Caco-2 (cell line): Measurements from ENCODE around the gene OR9Q1. TPM values are rescaled to one million over a fixed set of nuclear protein-coding genes. Genes with fewer than 3 reads are reported as not detected.

Experiments
- BruUV-seq: library from RNA; stranded (reverse); fragments of 400-500 nt; replicated peaks from 2 replicates; lab custom pipeline; 2021; lab: Mats Ljungman, UMichigan
- CTCF ChIA-PET: fragments of 300-600 bp; sonication (Branson Sonifier 250); formaldehyde crosslinking; loops from one replicate; lab custom pipeline; 2022; ENCODE audit warnings: antibody characterized with exemption; lab: Charles Lee
- POLR2A ChIA-PET: fragments of 300-600 bp; sonication (Branson Sonifier 250); formaldehyde crosslinking; loops from one replicate; lab custom pipeline; 2022; ENCODE audit warnings: antibody characterized with exemption; lab: Charles Lee
- DNase-seq, 2 experiments: peaks; one replicate each; pipeline versions ENCODE4 v3.0.0 to v3.0.0-alpha.2; 2020 to 2022
- H3K27me3 ChIP-seq: replicated peaks from 2 replicates; pipeline ENCODE4 v1.6.0; 2011; ENCODE audit warnings: low read length; ENCODE audit not compliant: control insufficient read depth, insufficient read depth
- H3K36me3 ChIP-seq: 2 replicates; pipeline ENCODE4 v1.5.1; 2011; ENCODE audit warnings: low read length; ENCODE audit not compliant: control insufficient read depth, insufficient read depth
- H3K4me1 ChIP-seq: fragments of 250-450 bp; sonication (Bioruptor Pico); 2 replicates; pipeline ENCODE4 v1.5.1; 2020; ENCODE audit warnings: mild to moderate bottlenecking
- H3K4me3 ChIP-seq: 2 replicates; pipeline ENCODE4 v1.5.1; 2011; ENCODE audit warnings: low read depth, mild to moderate bottlenecking, control low read depth, low read length
- H3K9me3 ChIP-seq: fragments of 250-450 bp; sonication (Bioruptor Pico); 2 replicates; pipeline ENCODE4 v1.5.1; 2020; ENCODE audit warnings: mild to moderate bottlenecking, moderate library complexity
- H3K27ac Mint-ChIP-seq: one replicate; pipeline ENCODE4 v1.8.0; 2022; ENCODE audit warnings: mixed read lengths; ENCODE audit not compliant: unreplicated experiment
- H3K27me3 Mint-ChIP-seq: one replicate; pipeline ENCODE4 v1.8.0; 2022; ENCODE audit warnings: mixed read lengths; ENCODE audit not compliant: insufficient read depth, unreplicated experiment
- H3K36me3 Mint-ChIP-seq: one replicate; pipeline ENCODE4 v1.8.0; 2022; ENCODE audit warnings: mild to moderate bottlenecking, mixed read lengths; ENCODE audit not compliant: insufficient read depth, unreplicated experiment
- H3K4me1 Mint-ChIP-seq: one replicate; pipeline ENCODE4 v1.8.0; 2022; ENCODE audit warnings: low read depth, mixed read lengths; ENCODE audit not compliant: unreplicated experiment
- H3K4me3 Mint-ChIP-seq: one replicate; pipeline ENCODE4 v1.8.0; 2022; ENCODE audit warnings: mild to moderate bottlenecking, moderate library complexity, mixed read lengths; ENCODE audit not compliant: unreplicated experiment
- H3K9me3 Mint-ChIP-seq: one replicate; pipeline ENCODE4 v1.8.0; 2022; ENCODE audit warnings: mixed read lengths; ENCODE audit not compliant: unreplicated experiment
- CTCF ChIP-seq, 2 experiments: fragments of 200-600 bp in 1 of 2; IDR thresholded peaks; 1 replicate in 1 of 2; 2 replicates in 1 of 2; pipeline versions ENCODE4 v1.5.1 to v1.8.0; 2011 to 2022; ENCODE audit warnings: antibody characterized with exemption in 1 of 2, control low read depth in 1 of 2, inconsistent platforms in 1 of 2, low read depth in 1 of 2, low read length in 1 of 2, mild to moderate bottlenecking in 1 of 2, moderate library complexity in 1 of 2; ENCODE audit not compliant: insufficient read depth in 1 of 2, severe bottlenecking in 1 of 2, unreplicated experiment in 1 of 2
- intact Hi-C: fragments of 100-400 bp; cut with micrococcal nuclease; formaldehyde crosslinking; loops from one replicate; pipeline ENCODE4 v1.10.0; 2022; ENCODE audit not compliant: unreplicated experiment
- total RNA-seq: library from RNA; stranded (reverse); gene quantifications from 2 replicates; pipeline ENCODE4 v1.2.3, GENCODE V29; 2022

The OR9Q1 gene
- total RNA-seq, 1 experiment from 2014 or later, result not detected

GRCh38 chr11:58133309-58134076, 109.8 kb downstream of the OR9Q1 start:
- no peak overlapping the region for H3K4me3 Mint-ChIP-seq
- H3K27me3 ChIP-seq, result no peaks in the 10 kb centered on the region
- H3K27me3 Mint-ChIP-seq, result no peaks in the 10 kb centered on the region
- intact Hi-C loops, result loop anchor here (1.0 to 5.0 kb wide), 5 partner anchors 32 to 379 kb away; no protein-coding TSS in a partner anchor
- no peaks in the 10 kb centered on the region for H3K9me3 Mint-ChIP-seq
- no peaks in the 10 kb centered on the region for H3K36me3 ChIP-seq
- H3K4me1 ChIP-seq, result 0 out of 2 replicates have a peak, but pooled peaks cover 5% of the 10 kb centered on the region
- no peaks in the 10 kb centered on the region for H3K9me3 ChIP-seq
- POLR2A ChIA-PET, result interaction anchor here (0.7 kb wide), 1 partner anchor 152 kb away, joined by 3 read pairs; no protein-coding TSS in a partner anchor
- H3K4me1 Mint-ChIP-seq, result peaks cover 12% of the 10 kb centered on the region
- no peak overlapping the region for H3K4me3 ChIP-seq
- H3K36me3 Mint-ChIP-seq, result no peaks in the 10 kb centered on the region
- no TSS peak for BruUV-seq
- H3K27ac Mint-ChIP-seq, result no peak overlapping the region
- TF ChIP-seq CTCF (IDR thresholded peaks at IDR 0.05; ENCODE audit: insufficient read depth in 1 of 2, low read depth in 1 of 2, low read length in 1 of 2, severe bottlenecking in 1 of 2, unreplicated experiment in 1 of 2), result peak in 1 of 2 experiments; percentile 29
- CTCF ChIA-PET, result interaction anchor here (0.5 to 2.3 kb wide), 6 partner anchors 17 to 376 kb away, joined by 3 to 101 read pairs (median 4); no protein-coding TSS in a partner anchor
- DNase-seq, result peak; percentile 45 to 51

- H3K4me1 ChIP-seq, result 0 out of 2 replicates have a peak, but pooled peaks cover 5% of the 10 kb centered on the region
- CTCF ChIA-PET, result interaction anchor here (0.5 to 2.3 kb wide), 5 partner anchors 17 to 375 kb away, joined by 3 to 101 read pairs (median 4); no protein-coding TSS in a partner anchor
- no peak for DNase-seq
- no peak overlapping the region for H3K4me3 ChIP-seq
- H3K27me3 ChIP-seq, result no peaks in the 10 kb centered on the region
- H3K9me3 ChIP-seq, result no peaks in the 10 kb centered on the region
- no TSS peak for BruUV-seq
- Mint-ChIP-seq H3K4me1 (peaks cover 12% of the 10 kb centered on the region), H3K4me3 (no peak overlapping the region), H3K9me3 (no peaks in the 10 kb centered on the region), H3K27ac (no peak overlapping the region), H3K36me3 (no peaks in the 10 kb centered on the region), H3K27me3 (no peaks in the 10 kb centered on the region)
- H3K36me3 ChIP-seq, result no peaks in the 10 kb centered on the region
- no peak for TF ChIP-seq CTCF (IDR thresholded peaks at IDR 0.05; ENCODE audit: insufficient read depth in 1 of 2, low read depth in 1 of 2, low read length in 1 of 2, severe bottlenecking in 1 of 2, unreplicated experiment in 1 of 2)
- intact Hi-C loops, result loop anchor here (5.0 kb wide), 1 partner anchor 103 kb away; no protein-coding TSS in a partner anchor
- POLR2A ChIA-PET, result interaction anchor here (0.7 kb wide), 1 partner anchor 152 kb away, joined by 3 read pairs; no protein-coding TSS in a partner anchor
Measured at GRCh38 chr11:58134151-58134550, 110.5 kb downstream of the OR9Q1 start.

GRCh38 chr11:58135171-58135570, 111.5 kb downstream of the OR9Q1 start:
- Histone ChIP-seq H3K4me1 (0 out of 2 replicates have a peak, but pooled peaks cover 5% of the 10 kb centered on the region), H3K27me3 (no peaks in the 10 kb centered on the region), H3K36me3 (no peaks in the 10 kb centered on the region), H3K4me3 (no peak overlapping the region), H3K9me3 (no peaks in the 10 kb centered on the region)
- intact Hi-C loops, result no loop called here
- Mint-ChIP-seq H3K4me3 (no peak overlapping the region), H3K4me1 (peaks cover 12% of the 10 kb centered on the region), H3K27ac (no peak overlapping the region), H3K9me3 (no peaks in the 10 kb centered on the region), H3K36me3 (no peaks in the 10 kb centered on the region), H3K27me3 (no peaks in the 10 kb centered on the region)
- BruUV-seq, result no TSS peak
- POLR2A ChIA-PET, result no interaction called here
- TF ChIP-seq CTCF (IDR thresholded peaks at IDR 0.05; ENCODE audit: insufficient read depth in 1 of 2, low read depth in 1 of 2, low read length in 1 of 2, severe bottlenecking in 1 of 2, unreplicated experiment in 1 of 2), result no peak
- CTCF ChIA-PET, result interaction anchor here (1.4 kb wide), 1 partner anchor 151 kb away, joined by 4 read pairs; no protein-coding TSS in a partner anchor
- DNase-seq, result no peak
